NCI-H1105 (cell line): ENCODE measurements around the gene MTFP1.
"Not testable (repeated sequence)": the region's sequence is repeated elsewhere in the genome, so short reads cannot be mapped to it uniquely, and the experiment has no call there.

ENCODE experiments used
- DNase-seq: peaks from one replicate; lab custom pipeline; 2025; lab: John Stamatoyannopoulos, UW

MTFP1 gene

DNA sequence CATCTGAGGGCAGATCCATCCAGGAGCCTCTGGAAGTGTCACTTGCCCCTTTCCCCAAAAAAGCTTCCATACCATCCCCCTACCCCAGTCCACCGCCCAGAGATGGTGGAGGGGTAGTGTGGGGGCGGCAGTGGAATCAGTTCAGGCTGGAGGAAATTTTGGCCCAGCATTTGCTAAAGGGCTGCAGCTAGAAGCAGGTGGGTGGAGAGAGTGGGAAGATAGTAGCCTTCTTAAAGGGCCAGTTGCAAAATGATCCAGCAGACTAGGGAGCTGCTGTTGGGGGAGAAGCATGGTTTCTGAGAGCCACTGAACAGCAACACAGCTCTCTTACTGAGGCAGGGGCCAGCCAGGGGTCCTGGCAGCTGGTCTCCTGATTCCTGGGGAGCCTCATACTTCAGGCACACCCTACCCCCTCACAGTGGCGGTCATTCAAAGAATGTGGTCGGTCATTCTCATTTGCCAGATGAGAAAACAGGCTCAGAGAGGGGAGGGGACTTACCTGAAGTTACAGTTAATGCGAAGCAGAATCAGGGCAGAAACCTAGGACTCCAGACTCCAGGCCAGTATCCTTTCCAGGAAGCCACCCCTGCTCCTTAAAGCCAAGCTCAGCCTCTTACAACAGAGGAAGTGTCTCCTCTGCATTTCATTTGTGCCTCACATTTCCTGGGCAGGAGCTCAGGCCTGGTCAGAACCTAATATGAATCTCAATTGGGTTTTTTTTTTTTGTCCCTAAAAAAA lies 23.4 kb upstream of the MTFP1 start:
- DNase-seq = no peak

DNA sequence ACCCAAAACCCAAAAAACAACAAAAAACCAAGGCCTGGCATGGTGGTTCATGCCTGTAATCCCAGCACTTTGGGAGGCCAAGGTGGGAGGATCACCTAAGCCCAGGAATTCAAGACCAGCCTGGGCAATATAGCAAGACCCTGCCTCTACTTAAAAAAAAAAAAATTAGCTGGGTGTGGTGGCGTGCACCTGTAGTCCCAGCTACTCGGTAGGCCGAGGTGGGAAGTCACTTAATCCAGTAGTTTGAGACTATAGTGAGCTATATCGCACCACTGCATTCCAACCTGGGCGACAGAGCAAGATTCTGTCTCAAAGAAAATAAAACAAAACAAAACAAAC lies 22.8 kb upstream of the MTFP1 start:
- not testable (repeated sequence) for DNase-seq

DNA sequence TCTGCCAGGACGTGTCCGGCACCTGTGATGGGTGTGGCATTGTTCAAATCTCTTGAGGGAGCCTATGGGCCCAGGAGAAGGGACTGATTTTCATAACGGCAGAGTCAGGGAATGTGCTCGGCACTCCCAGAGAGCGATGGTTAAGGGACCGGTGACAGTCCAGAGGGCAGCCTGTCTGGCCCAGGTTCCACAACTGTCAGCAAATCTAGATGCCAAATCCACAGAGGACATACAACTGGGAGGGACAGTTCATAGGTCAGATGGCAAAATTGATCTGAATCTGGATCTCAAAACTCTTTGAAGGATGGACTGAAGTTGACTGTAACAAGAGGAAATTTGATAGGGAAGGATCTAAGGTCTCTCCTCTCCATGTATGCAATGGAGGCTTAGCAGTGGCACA lies 21.3 kb upstream of the MTFP1 start:
- no peak for DNase-seq

GRCh38 chr22:30405731-30406130 lies 19.8 kb upstream of the MTFP1 start:
- DNase-seq = no peak

GRCh38 chr22:30406400-30406799 lies 19.2 kb upstream of the MTFP1 start:
- DNase-seq = no peak

DNA sequence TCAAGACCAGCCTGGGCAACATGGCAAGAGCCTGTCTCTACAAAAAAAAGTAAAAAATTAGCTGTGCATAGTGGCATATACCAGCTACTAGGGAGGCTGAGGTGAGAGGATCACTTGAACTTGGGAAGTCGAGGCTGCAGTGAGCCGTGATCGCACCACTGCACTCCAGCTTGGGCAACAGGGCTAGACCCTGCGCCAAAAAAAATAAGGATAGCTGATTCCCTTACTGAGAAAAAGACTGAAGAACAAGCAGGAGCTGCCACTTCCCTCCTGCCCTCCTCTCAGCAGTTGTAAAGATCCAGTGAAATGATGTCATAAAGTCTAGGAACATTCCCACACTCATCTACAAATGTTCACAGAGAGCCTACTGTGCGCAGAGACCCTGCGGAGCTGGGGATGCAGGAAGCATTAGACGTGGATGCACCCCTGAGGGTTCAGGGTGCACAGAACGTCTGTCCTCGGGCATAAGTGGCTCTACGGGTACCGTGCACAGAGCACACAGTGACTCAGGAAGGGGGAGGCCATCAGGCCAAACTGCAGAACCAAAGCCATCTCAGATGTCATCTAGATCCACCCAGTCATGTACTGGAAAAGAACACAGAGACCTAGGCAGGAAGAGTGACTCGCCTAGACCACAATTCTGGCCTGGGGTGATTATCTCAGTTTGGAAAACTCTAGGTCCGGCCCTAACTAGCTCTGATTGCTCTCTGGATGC lies 17.0 kb upstream of the MTFP1 start:
- no peak for DNase-seq

DNA sequence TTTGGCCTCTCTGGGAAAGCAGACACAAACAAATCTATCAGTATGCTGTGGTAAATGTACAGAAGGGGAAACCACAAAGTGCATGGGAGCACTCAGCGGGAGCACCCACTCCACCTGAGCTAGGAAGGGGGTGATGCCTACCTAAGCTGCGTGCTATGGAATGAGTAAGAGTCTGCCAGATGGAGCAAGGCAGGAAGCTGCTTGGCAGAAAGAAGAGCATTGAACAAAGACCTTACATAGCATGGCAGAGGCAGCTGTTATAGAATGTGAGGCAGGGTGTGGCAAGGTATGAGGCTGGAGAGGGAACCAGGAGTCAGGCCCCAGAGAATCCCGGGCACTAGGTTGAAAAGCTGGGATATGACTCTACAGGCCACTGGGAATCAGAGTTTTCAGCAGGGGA lies 13.8 kb upstream of the MTFP1 start:
- DNase-seq = no peak

DNA sequence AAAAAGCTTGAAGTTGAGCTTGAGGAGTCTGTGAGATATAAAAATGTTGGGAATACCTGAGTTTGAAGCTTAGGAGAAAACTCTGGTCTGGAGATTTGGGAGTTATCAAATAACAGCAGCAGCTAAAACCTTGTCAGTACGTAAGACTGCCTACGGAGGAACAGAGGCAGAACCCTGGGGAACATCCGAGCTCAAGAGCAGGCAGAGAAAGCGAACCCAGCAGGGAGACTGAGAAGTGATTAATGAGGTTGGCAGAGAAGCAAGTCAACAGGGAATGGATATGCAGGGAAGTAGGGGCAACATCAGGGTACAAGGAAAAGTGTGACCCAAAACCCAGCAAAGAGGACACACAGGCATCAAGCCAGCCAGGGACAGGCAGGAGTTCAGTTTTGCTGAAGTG lies 12.6 kb upstream of the MTFP1 start:
- no peak for DNase-seq

DNA sequence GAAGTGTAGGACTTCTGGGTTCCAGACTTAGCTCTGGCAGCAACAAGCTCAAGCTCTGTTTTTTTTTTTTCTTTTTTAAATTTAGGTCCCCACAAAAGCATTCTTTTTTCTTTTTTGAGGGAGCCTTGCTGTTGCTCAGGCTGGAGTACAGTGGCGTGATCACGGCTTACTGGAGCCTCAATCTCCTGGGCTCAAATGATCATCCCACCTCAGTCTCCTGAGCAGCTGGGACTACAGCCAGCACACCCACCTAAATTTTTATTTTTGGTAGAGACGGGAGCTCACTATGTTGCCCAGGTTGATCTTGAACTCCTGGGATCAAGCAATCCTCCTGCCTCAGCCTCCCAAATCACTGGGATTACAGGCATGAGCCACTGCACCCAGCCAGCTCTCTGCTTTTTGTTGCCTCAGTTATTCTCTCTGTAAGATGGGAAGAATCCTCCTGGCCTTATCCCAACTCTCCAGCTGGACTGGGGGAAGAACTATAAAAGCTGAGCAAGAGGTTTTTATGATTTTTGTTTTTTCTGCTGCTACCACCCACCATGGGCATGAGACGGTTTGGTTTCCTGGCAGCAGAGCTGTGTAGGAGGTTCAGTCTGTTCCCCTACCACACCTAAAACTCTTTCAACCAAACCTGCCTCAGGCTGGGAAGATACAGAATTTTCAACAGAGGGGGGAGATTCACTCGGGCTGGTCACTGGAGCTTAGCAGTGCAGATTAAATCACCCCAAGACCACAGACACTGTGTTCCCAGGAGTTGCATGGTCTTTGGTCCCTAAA lies 11.6 kb upstream of the MTFP1 start:
- no peak for DNase-seq

- no peak for DNase-seq
These were observed 11.0 kb upstream of the MTFP1 start for GRCh38 chr22:30414525-30415047.

- DNase-seq = no peak
These were observed 9.2 kb upstream of the MTFP1 start for GRCh38 chr22:30416403-30416802.

DNA sequence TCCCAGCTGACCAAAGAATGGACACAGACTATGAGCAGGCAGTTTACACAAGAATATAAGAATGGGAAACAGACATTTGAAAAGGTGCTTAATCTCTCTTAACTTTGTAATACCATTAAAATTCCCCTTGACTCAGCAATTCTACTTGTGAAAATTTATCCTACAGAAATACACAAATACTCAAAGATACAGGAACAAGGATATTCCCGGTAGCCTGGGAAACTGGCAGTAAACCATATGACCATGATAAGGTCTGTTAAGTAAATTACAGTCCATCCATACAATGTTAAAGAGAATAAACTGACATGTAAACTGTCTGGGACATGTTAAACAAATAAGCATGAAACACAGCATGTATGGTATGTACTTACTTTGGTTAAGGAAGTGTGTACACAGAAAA lies 8.7 kb upstream of the MTFP1 start:
- no peak for DNase-seq

- DNase-seq = no peak
These were observed 5.0 kb upstream of the MTFP1 start for GRCh38 chr22:30420347-30421125.

DNA sequence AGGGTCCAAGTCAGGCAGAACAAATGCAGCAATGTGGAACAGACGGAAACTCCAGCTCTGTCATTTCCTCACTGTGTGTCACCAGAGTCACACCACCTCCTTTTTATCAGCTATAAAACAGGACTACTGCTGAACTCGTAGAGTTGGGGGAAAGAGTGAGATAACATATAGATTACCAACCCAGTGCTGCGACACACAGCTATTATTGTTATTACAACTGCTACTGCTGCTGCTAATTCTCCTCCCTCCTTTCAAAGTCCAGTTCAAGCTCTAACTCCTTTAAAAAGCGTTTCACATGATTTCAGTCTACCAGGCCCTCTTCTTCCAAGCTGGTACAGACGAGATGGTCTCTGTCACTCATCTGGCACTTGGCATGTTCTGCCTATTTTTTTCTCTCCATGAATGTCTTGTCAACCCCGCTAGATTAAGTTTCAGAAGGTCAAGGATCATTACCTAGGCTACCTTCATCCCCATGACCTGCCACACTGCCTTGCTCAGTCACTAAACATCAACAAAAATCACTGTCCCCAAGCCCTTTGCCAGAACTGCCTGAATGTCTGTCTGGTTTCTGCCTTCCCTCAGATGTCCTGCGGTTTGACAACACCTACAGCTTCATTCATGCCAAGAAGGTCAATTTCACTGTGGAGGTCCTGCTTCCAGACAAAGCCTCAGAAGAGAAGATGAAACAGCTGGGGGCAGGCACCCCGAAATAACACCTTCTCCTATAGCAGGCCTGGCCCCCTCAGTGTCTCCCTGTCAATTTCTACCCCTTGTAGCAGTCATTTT lies 3.7 kb upstream of the MTFP1 start:
- DNase-seq = no peak

DNA sequence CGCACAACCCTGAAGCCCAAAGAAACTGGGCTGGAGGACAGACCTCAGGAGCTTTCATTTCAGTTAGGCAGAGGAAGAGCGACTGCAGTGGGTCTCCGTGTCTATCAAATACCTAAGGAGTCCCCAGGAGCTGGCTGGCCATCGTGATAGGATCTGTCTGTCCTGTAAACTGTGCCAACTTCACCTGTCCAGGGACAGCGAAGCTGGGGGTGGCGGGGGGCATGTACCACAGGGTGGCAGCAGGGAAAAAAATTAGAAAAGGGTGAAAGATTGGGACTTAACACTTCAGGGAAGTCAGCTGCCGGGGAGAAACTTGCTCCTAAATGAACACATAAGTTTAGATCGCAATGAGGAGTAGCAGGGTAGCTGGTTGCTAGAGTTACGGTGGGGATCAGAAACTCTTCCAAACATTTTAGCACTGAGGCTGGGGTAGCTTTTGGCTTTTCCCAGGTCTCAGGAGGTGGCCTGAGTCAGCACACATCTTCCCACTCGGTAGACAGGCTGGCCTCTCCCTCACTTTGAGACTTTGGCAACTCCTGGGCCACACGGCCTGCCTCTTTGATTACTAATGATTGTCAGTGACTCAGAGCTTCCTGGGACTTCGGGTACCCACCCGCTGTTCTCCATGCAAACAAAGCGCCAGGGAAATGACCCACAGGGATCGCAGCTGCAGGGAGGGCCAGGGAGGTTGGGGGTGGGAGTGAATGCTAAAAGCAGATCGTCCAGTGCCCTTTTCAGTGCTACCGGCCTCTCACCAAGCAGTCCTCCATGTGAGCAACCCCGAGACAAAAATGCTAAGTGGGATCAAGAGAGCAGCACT lies 2.9 kb upstream of the MTFP1 start:
- peak; percentile 5 for DNase-seq

DNA sequence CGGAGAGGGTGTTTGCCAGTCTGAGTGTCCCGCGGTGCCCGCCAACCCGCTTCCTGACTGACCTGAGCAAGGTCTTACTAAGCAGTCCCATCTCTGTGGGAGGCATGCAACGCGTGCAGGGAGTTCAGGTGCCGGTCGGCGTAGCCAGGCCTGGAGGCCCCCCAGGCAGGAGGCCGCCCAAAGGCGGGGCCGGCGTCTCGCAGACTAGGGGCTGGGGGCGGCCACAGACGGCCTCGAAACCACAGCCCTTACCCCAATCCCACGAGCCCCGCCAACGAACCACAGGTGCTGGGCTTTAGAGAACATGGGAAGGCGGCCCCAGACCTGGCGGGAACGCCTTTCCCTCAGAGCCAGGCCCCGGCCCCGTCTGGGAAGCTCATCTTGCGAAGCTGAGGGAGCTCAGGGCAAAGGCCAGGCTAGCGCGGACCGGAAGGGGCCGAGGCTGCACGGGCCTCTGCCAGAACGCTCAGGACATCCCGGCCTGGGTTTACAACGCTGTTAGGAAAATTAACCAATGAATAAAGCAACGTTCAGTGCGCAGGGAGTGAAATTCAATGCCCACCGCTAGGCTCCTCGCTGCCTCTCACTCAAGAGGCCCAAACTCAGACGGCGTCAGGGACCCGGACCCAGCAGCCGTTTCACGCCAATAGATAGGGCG lies 2.1 kb upstream of the MTFP1 start:
- DNase-seq = no peak

DNA sequence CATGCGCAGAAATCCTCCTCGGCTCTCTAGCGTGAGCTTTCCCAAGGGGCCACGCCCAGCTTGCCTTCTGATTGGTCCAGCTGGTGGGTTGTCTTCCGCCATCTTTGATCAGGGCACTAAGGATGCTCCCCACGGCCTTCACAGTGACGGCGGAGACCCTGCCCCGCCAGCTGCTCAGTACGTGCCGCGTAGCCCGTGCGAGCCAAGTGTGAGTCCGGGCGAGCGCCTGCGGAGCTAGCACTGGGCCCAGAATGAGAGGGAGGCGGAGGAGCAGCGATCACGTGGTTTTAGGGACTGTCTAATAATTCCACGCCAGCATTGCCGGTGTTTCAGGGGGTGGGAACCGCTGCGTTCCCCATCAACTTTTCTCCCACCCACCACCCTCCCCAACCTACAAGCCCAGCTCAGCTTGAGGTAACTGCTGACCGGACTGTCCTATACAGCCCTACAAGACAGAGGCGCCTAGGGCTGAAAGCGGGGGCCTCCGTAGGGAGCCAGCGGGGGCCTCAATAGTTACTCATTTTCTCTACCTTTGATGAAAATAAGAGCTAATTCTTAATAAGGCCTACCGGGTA lies 1.5 kb upstream of the MTFP1 start:
- DNase-seq = peak; percentile 99

- DNase-seq = no peak
These were observed 838 bp upstream of the MTFP1 start for GRCh38 chr22:30424534-30425326.

DNA sequence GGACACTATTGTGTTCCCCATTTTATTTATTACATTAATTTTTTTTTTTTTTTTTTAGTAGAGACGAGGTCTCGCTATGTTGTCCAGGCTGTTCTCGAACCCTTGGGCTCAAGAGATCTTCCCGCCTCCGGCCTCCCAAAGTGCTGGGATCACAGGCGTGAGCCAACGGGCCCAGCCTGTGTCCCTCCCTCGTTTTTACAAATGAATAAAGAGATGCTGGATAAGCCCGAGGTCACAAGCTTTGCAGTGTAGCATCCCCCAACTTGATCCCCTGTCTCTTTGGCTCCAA lies 297 bp upstream of the MTFP1 start:
- no peak for DNase-seq
